ENCODE measurements around the gene DYNLL2. TPM values are rescaled to one million over a fixed set of nuclear protein-coding genes. Genes with fewer than 3 reads are reported as not detected.
"Not testable (repeated sequence)": the region's sequence is repeated elsewhere in the genome, so short reads cannot be mapped to it uniquely, and the experiment has no call there.

Gene DYNLL2
- polyA plus RNA-seq, 1 donor from 2014 or later: 66.7 TPM

DNA sequence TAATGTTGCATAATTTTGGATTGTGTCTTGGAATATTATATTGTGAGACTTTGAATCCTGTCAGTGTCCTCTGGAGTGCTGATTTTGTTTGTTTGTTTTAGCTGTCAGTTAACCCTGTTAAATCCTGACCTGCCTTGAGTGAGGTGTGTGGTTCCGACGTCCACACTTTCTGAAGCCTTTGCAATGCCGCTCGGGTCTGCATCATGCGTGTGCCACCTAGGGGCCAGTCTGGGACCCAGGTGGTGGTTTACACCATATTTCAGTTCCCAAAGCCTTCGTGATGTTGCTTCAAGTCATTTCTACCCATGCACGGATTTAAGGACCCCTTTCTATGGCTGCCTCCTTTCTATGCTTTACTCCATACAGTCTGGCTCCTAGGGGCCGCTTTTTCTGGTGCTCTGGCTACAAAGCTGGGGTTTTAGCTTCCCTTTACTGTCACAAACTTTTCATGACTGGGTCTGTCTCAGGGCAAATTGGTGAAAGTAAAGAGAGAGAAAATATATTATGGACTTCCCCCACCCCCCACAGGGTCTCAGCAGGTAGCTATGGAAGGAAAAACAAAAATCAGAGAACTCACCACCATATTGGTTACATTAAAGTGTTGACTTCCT is 53.6 kb downstream of the DYNLL2 start:
- no peaks in the 10 kb centered on the region for H3K27me3 ChIP-seq (ENCODE audit: insufficient read depth, low read depth, low read length)
- H3K9ac ChIP-seq (ENCODE audit: low read length): no peak overlapping the region
- H3K36me3 ChIP-seq (ENCODE audit: insufficient read depth, low read length): no peaks in the 10 kb centered on the region
- no peaks in the 10 kb centered on the region for H3K9me2 ChIP-seq (ENCODE audit: insufficient read depth, low read length)
- no peak overlapping the region for H3K4me2 ChIP-seq (ENCODE audit: low read length)
- TF ChIP-seq SMC3 (conservative IDR thresholded peaks at IDR 0.05; ENCODE audit: poor library complexity) (no peak), MXI1 (conservative IDR thresholded peaks at IDR 0.05; ENCODE audit: poor library complexity, severe bottlenecking) (no peak)
- H3K79me2 ChIP-seq (replicated peaks; ENCODE audit: insufficient read depth, low read length): no peaks in the 10 kb centered on the region
- H3K27ac ChIP-seq (ENCODE audit: low read length): no peak overlapping the region
- H3K4me3 ChIP-seq (ENCODE audit: low read length): no peak overlapping the region
- H2AFZ ChIP-seq (ENCODE audit: low read depth, low read length): no peak overlapping the region
- no peaks in the 10 kb centered on the region for H3F3A ChIP-seq (ENCODE audit: insufficient read depth, low read length, poor library complexity, severe bottlenecking)
- H3K9me3 ChIP-seq (ENCODE audit: low read length): no peaks in the 10 kb centered on the region
- no peaks in the 10 kb centered on the region for H4K20me1 ChIP-seq (ENCODE audit: insufficient read depth)

DNA sequence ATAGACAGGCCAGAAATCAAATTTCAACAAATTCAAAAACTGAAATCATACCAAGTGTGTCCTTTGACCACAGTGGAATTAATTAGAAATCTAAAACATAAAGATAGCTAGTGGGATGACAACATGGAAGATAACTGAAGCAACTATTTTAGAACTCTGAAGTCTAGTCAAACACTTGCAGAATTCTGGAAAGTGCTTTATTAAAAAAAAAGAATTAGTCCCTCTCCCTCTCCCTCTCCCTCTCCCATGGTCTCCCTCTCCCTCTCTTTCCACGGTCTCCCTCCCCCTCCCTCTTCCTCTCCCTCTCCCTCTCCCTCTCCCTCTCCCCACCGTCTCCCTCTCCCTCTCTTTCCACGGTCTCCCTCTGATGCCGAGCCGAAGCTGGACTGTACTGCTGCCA is 58.3 kb downstream of the DYNLL2 start:
- Histone ChIP-seq H3F3A (ENCODE audit: insufficient read depth, low read length, poor library complexity, severe bottlenecking) (no peaks in the 10 kb centered on the region), H3K36me3 (ENCODE audit: insufficient read depth, low read length) (no peaks in the 10 kb centered on the region), H3K4me2 (ENCODE audit: low read length) (no peak overlapping the region), H3K27me3 (ENCODE audit: insufficient read depth, low read depth, low read length) (no peaks in the 10 kb centered on the region), H3K9me2 (ENCODE audit: insufficient read depth, low read length) (no peaks in the 10 kb centered on the region), H3K79me2 (replicated peaks; ENCODE audit: insufficient read depth, low read length) (no peaks in the 10 kb centered on the region), H3K27ac (ENCODE audit: low read length) (no peak overlapping the region), H3K4me3 (ENCODE audit: low read length) (no peak overlapping the region), H3K9ac (ENCODE audit: low read length) (no peak overlapping the region), H4K20me1 (ENCODE audit: insufficient read depth) (no peaks in the 10 kb centered on the region), H2AFZ (ENCODE audit: low read depth, low read length) (no peak overlapping the region), H3K9me3 (ENCODE audit: low read length) (no peaks in the 10 kb centered on the region)
- TF ChIP-seq MXI1 (conservative IDR thresholded peaks at IDR 0.05; ENCODE audit: poor library complexity, severe bottlenecking) (no peak), TAF1 (IDR thresholded peaks at IDR 0.05; ENCODE audit: low read depth) (no peak), SMC3 (conservative IDR thresholded peaks at IDR 0.05; ENCODE audit: poor library complexity) (no peak), RAD21 (conservative IDR thresholded peaks at IDR 0.05) (no peak), EP300 (conservative IDR thresholded peaks at IDR 0.05; ENCODE audit: poor library complexity, severe bottlenecking) (no peak), POLR2AphosphoS5 (IDR thresholded peaks at IDR 0.05) (no peak), EZH2 (IDR thresholded peaks at IDR 0.05; ENCODE audit: borderline replicate concordance, insufficient read depth, low read length, poor library complexity, severe bottlenecking) (no peak)
- TF ChIP-seq, protein P1, sequence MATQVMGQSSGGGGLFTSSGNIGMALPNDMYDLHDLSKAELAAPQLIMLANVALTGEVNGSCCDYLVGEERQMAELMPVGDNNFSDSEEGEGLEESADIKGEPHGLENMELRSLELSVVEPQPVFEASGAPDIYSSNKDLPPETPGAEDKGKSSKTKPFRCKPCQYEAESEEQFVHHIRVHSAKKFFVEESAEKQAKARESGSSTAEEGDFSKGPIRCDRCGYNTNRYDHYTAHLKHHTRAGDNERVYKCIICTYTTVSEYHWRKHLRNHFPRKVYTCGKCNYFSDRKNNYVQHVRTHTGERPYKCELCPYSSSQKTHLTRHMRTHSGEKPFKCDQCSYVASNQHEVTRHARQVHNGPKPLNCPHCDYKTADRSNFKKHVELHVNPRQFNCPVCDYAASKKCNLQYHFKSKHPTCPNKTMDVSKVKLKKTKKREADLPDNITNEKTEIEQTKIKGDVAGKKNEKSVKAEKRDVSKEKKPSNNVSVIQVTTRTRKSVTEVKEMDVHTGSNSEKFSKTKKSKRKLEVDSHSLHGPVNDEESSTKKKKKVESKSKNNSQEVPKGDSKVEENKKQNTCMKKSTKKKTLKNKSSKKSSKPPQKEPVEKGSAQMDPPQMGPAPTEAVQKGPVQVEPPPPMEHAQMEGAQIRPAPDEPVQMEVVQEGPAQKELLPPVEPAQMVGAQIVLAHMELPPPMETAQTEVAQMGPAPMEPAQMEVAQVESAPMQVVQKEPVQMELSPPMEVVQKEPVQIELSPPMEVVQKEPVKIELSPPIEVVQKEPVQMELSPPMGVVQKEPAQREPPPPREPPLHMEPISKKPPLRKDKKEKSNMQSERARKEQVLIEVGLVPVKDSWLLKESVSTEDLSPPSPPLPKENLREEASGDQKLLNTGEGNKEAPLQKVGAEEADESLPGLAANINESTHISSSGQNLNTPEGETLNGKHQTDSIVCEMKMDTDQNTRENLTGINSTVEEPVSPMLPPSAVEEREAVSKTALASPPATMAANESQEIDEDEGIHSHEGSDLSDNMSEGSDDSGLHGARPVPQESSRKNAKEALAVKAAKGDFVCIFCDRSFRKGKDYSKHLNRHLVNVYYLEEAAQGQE (IDR thresholded peaks at IDR 0.05; ENCODE audit: borderline replicate concordance): no peak
- TF ChIP-seq, protein P2, sequence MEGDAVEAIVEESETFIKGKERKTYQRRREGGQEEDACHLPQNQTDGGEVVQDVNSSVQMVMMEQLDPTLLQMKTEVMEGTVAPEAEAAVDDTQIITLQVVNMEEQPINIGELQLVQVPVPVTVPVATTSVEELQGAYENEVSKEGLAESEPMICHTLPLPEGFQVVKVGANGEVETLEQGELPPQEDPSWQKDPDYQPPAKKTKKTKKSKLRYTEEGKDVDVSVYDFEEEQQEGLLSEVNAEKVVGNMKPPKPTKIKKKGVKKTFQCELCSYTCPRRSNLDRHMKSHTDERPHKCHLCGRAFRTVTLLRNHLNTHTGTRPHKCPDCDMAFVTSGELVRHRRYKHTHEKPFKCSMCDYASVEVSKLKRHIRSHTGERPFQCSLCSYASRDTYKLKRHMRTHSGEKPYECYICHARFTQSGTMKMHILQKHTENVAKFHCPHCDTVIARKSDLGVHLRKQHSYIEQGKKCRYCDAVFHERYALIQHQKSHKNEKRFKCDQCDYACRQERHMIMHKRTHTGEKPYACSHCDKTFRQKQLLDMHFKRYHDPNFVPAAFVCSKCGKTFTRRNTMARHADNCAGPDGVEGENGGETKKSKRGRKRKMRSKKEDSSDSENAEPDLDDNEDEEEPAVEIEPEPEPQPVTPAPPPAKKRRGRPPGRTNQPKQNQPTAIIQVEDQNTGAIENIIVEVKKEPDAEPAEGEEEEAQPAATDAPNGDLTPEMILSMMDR (IDR thresholded peaks at IDR 0.05; ENCODE audit: poor library complexity, severe bottlenecking): no peak

DNA sequence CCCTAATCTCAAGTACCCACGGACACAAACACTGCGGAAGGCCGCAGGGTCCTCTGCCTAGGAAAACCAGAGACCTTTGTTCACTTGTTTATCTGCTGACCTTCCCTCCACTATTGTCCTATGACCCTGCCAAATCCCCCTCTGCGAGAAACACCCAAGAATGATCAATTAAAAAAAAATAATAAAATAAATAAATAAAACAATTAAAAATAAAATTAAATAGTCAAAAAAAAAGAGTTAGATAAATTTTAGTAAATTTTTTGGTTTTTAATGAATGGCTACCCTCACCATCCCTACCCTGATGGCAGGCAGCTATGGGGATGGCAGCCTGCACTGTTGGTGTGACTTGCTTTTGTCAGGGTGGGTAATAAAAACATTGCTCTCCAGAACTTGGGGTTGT is 60.1 kb downstream of the DYNLL2 start:
- not testable (repeated sequence) for H3K4me2 ChIP-seq (ENCODE audit: low read length); H3K9me2 ChIP-seq (ENCODE audit: insufficient read depth, low read length); H3K9ac ChIP-seq (ENCODE audit: low read length); H3K27ac ChIP-seq (ENCODE audit: low read length); H3K79me2 ChIP-seq (replicated peaks; ENCODE audit: insufficient read depth, low read length); H2AFZ ChIP-seq (ENCODE audit: low read depth, low read length); H3K36me3 ChIP-seq (ENCODE audit: insufficient read depth, low read length); H3K9me3 ChIP-seq (ENCODE audit: low read length); H3F3A ChIP-seq (ENCODE audit: insufficient read depth, low read length, poor library complexity, severe bottlenecking); H3K27me3 ChIP-seq (ENCODE audit: insufficient read depth, low read depth, low read length); H3K4me3 ChIP-seq (ENCODE audit: low read length); H4K20me1 ChIP-seq (ENCODE audit: insufficient read depth)

Data from neural cell (in vitro differentiated cells).